HCT116 (cell line): ENCODE measurements around the gene FAM53B. TPM values are rescaled to one million over a fixed set of nuclear protein-coding genes. Genes with fewer than 3 reads are reported as not detected.

Source experiments
- ATAC-seq: fragments of 200-7000 bp; cut with Tn5 transposase; 2 replicates; pipeline ENCODE4 v1.9.1; 2020; ENCODE audit warnings: mild to moderate bottlenecking, moderate library complexity
- BruUV-seq: library from RNA; stranded (reverse); fragments of 400-500 nt; replicated peaks from 2 replicates; lab custom pipeline; 2021; lab: Mats Ljungman, UMichigan
- CTCF ChIA-PET: fragments of 300-600 bp; sonication (Branson Sonifier 250); formaldehyde crosslinking; loops from one replicate; lab custom pipeline; 2021; ENCODE audit warnings: antibody characterized with exemption; lab: Charles Lee
- POLR2A ChIA-PET: fragments of 300-600, 350-600 bp; sonication (Branson Sonifier 250); formaldehyde crosslinking; loops from one replicate; lab custom pipeline; 2021; ENCODE audit warnings: antibody characterized with exemption; lab: Charles Lee
- RAD21 ChIA-PET, 2 experiments: fragments of 300-600 bp; sonication (Branson Sonifier 250); formaldehyde crosslinking; loops; one replicate each; lab custom pipeline; 2023; ENCODE audit warnings: low total read pairs in 2 of 2; ENCODE audit not compliant: uncharacterized antibody in 2 of 2, unreplicated experiment in 2 of 2, low non-redundant PET in 1 of 2; lab: Charles Lee
- DNase-seq: peaks from one replicate; pipeline ENCODE4 v3.0.0-alpha.2; 2010; ENCODE audit warnings: low read depth, low spot score
- H2AFZ ChIP-seq: fragments of 200-600 bp; shearing (Covaris generic), sonication (generic); 2 replicates; pipeline ENCODE4 v1.6.1; 2017; ENCODE audit warnings: low read depth, mixed run types, mixed read lengths, antibody characterized with exemption, low read length; ENCODE audit not compliant: poor library complexity, severe bottlenecking
- H3K27ac ChIP-seq: 2 replicates; pipeline ENCODE4 v1.5.1; 2012; ENCODE audit warnings: low read depth, low read length
- H3K27me3 ChIP-seq: fragments of 200-600 bp; sonication (generic); 2 replicates; pipeline ENCODE4 v1.6.1; 2016; ENCODE audit warnings: mixed run types, low read length, mixed read lengths; ENCODE audit not compliant: insufficient read depth
- H3K36me3 ChIP-seq, 2 experiments: fragments of 200-500 bp in 1 of 2; fragments of 200-600 bp in 1 of 2; sonication (Bioruptor generic) in 1 of 2; sonication (generic) in 1 of 2; 2 replicates each; pipeline versions ENCODE4 v1.5.1 to v1.6.1; 2014 to 2016; ENCODE audit warnings: low read length in 2 of 2, inconsistent platforms in 1 of 2, mixed read lengths in 1 of 2, mixed run types in 1 of 2; ENCODE audit not compliant: insufficient read depth in 2 of 2, control insufficient read depth in 1 of 2
- H3K4me1 ChIP-seq, 2 experiments: fragments of 200-600 bp in 1 of 2; sonication (generic) in 1 of 2; 2 replicates each; pipeline versions ENCODE4 v1.5.1 to v1.6.1; 2012 to 2017; ENCODE audit warnings: low read length in 2 of 2, inconsistent platforms in 1 of 2, mild to moderate bottlenecking in 1 of 2, mixed read lengths in 1 of 2, mixed run types in 1 of 2, moderate library complexity in 1 of 2; ENCODE audit not compliant: insufficient read depth in 2 of 2, control insufficient read depth in 1 of 2
- H3K4me2 ChIP-seq: fragments of 200-600 bp; sonication (generic); 2 replicates; pipeline ENCODE4 v1.6.1; 2017; ENCODE audit warnings: mixed run types, low read length, mixed read lengths
- H3K4me3 ChIP-seq, 2 experiments: fragments of 200-600 bp in 1 of 2; sonication (generic) in 1 of 2; replicated peaks in 1 of 2; 2 replicates each; pipeline ENCODE4 v1.5.1; 2011 to 2016; ENCODE audit warnings: low read length in 2 of 2, control low read depth in 1 of 2, low read depth in 1 of 2, mild to moderate bottlenecking in 1 of 2, mixed read lengths in 1 of 2, mixed run types in 1 of 2
- H3K79me2 ChIP-seq: fragments of 200-600 bp; sonication (generic); 2 replicates; pipeline ENCODE4 v1.6.1; 2017; ENCODE audit warnings: mild to moderate bottlenecking, mixed run types, low read length, moderate library complexity, mixed read lengths; ENCODE audit not compliant: insufficient read depth
- H3K9ac ChIP-seq: fragments of 200-600 bp; sonication (generic); 2 replicates; pipeline ENCODE4 v1.6.1; 2016; ENCODE audit warnings: low read length, mixed read lengths
- H3K9me2 ChIP-seq: fragments of 200-600 bp; sonication (generic), shearing (Covaris generic); 2 replicates; pipeline ENCODE4 v1.6.1; 2017; ENCODE audit warnings: mixed run types, mild to moderate bottlenecking, moderate library complexity; ENCODE audit not compliant: insufficient read depth
- H3K9me3 ChIP-seq, 2 experiments: fragments of 200-500 bp in 1 of 2; fragments of 200-600 bp in 1 of 2; sonication (Bioruptor generic) in 1 of 2; sonication (generic) in 1 of 2; 2 replicates each; pipeline ENCODE4 v1.6.1; 2014 to 2017; ENCODE audit warnings: low read length in 2 of 2, mixed read lengths in 2 of 2, inconsistent platforms in 1 of 2, low read depth in 1 of 2, mild to moderate bottlenecking in 1 of 2, mixed run types in 1 of 2, moderate library complexity in 1 of 2; ENCODE audit not compliant: control insufficient read depth in 1 of 2, insufficient read depth in 1 of 2
- H4K20me1 ChIP-seq: fragments of 200-600 bp; sonication (generic), shearing (Covaris generic); 2 replicates; pipeline ENCODE4 v1.6.1; 2017; ENCODE audit warnings: mixed run types, mild to moderate bottlenecking, moderate library complexity; ENCODE audit not compliant: insufficient read depth
- CBX3 ChIP-seq: IDR thresholded peaks from 2 replicates; pipeline ENCODE4 v1.6.1; 2012; ENCODE audit warnings: low read depth
- EZH2phosphoT487 ChIP-seq: fragments of 200-600 bp; IDR thresholded peaks from 2 replicates; pipeline ENCODE4 v1.6.1; 2018; ENCODE audit warnings: antibody characterized with exemption, borderline replicate concordance
- FOSL1 ChIP-seq: IDR thresholded peaks from 2 replicates; pipeline ENCODE4 v1.6.1; 2012; ENCODE audit warnings: low read depth
- JUND ChIP-seq: IDR thresholded peaks from 2 replicates; pipeline ENCODE4 v1.6.1; 2012
- POLR2A ChIP-seq: IDR thresholded peaks from 2 replicates; pipeline ENCODE4 v1.7.0; 2011; ENCODE audit warnings: borderline replicate concordance; ENCODE audit not compliant: insufficient read depth, insufficient read length; ENCODE audit errors: extremely low read depth
- POLR2AphosphoS5 ChIP-seq: IDR thresholded peaks from 2 replicates; pipeline ENCODE4 v1.6.1; 2011; ENCODE audit warnings: mild to moderate bottlenecking, low read depth, low read length, moderate library complexity
- RAD21 ChIP-seq: IDR thresholded peaks from 2 replicates; pipeline ENCODE4 v1.6.1; 2012; ENCODE audit warnings: low read depth, mild to moderate bottlenecking
- SIN3A ChIP-seq: IDR thresholded peaks from 2 replicates; pipeline ENCODE4 v1.6.1; 2012; ENCODE audit warnings: low read depth
- YY1 ChIP-seq: IDR thresholded peaks from 2 replicates; pipeline ENCODE4 v1.6.1; 2011; ENCODE audit warnings: low read length, low read depth, moderate library complexity, mild to moderate bottlenecking; ENCODE audit not compliant: insufficient replicate concordance; ENCODE audit errors: extremely low read depth
- intact Hi-C: fragments of 100-400 bp; cut with micrococcal nuclease; formaldehyde crosslinking; loops from 2 replicates; pipeline ENCODE4 v1.10.0; 2022
- total RNA-seq: library from RNA; stranded (reverse); gene quantifications from one replicate; pipeline ENCODE4 v1.2.1, GENCODE V29; 2021; ENCODE audit not compliant: unreplicated experiment
- TF ChIP-seq, protein P1 (sequence below): IDR thresholded peaks from 2 replicates; pipeline ENCODE4 v1.6.1; 2012
- TF ChIP-seq, protein P2 (sequence below): IDR thresholded peaks from 2 replicates; pipeline ENCODE4 v1.6.1; 2012; ENCODE audit warnings: low read depth
- TF ChIP-seq, protein P3 (sequence below): IDR thresholded peaks from 2 replicates; pipeline ENCODE4 v1.6.1; 2011; ENCODE audit warnings: mild to moderate bottlenecking, low read length, moderate library complexity; ENCODE audit not compliant: insufficient replicate concordance; ENCODE audit errors: extremely low read depth

The FAM53B gene
- total RNA-seq, 1 experiment from 2014 or later, result 19.6 TPM

DNA sequence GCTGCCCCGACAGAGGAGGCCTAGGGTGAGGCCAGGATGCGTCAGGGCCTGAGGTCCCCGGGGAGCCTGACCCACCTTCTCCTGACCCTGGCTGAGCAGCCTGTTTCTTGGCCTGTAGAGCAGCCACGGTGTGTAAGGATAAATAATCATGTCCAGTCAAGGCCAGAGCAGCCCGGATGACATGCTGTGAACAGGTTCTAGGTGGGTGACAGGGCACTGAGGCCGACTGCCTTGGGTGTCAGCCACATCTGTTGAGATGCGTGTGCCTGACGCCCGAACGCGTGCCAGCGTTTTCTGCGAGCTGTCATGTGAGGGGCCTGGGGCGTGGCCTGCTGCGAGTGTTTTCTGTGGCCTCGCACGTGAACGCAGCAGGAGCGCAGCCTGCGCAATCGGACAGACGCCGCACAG, 118.3 kb downstream of the FAM53B start:
- DNase-seq (no peak), ATAC-seq (no peak)
- ChIA-PET RAD21 (no interaction called here), POLR2A (no interaction called here), CTCF (no interaction called here)
- no TSS peak for BruUV-seq
- no peaks in the 10 kb centered on the region for H3K36me3 ChIP-seq
- H3K27me3 ChIP-seq, result no peaks in the 10 kb centered on the region
- no peak overlapping the region for H3K4me2 ChIP-seq
- no peak overlapping the region for H3K4me3 ChIP-seq
- H3K9me3 ChIP-seq, result no peaks in the 10 kb centered on the region
- no peaks in the 10 kb centered on the region for H4K20me1 ChIP-seq
- H3K27ac ChIP-seq, result no peak overlapping the region
- H3K4me1 ChIP-seq, result peaks cover 17 to 19% of the 10 kb centered on the region in 2 experiments
- no peaks in the 10 kb centered on the region for H3K79me2 ChIP-seq
- TF ChIP-seq, protein P1, sequence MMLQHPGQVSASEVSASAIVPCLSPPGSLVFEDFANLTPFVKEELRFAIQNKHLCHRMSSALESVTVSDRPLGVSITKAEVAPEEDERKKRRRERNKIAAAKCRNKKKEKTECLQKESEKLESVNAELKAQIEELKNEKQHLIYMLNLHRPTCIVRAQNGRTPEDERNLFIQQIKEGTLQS, result no peak
- no peak for TF ChIP-seq EZH2phosphoT487
- no peak overlapping the region for H2AFZ ChIP-seq
- H3K9me2 ChIP-seq, result no peaks in the 10 kb centered on the region
- H3K9ac ChIP-seq, result no peak overlapping the region
- intact Hi-C loops, result no loop called here

DNA sequence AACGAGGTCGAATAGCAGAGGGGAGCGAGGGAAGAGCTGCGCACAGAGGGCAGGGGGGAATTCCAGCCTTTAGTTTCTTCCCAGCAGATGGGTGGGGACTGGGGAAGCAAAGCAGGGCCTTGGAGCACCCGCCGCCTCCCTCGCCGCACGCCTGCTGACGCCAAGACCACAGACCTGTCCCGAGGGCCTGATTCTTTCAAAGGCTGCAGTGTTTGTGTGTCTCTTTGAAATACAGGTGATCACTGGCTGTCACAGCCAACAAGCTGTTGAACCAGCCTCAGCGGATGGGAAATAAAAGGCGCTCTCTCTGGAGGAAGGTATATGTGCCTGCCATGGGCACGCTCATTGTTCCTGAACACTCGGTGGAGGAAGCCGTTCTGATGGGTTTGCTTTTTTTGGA, 119.3 kb downstream of the FAM53B start:
- H3K9me2 ChIP-seq, result no peaks in the 10 kb centered on the region
- intact Hi-C loops, result no loop called here
- no TSS peak for BruUV-seq
- POLR2A ChIA-PET, result no interaction called here
- no peak for DNase-seq
- H3K27me3 ChIP-seq, result no peaks in the 10 kb centered on the region
- TF ChIP-seq SIN3A (no peak), JUND (no peak), YY1 (no peak), POLR2AphosphoS5 (no peak), FOSL1 (no peak), POLR2A (no peak), CBX3 (no peak), RAD21 (no peak)
- TF ChIP-seq, protein P2, sequence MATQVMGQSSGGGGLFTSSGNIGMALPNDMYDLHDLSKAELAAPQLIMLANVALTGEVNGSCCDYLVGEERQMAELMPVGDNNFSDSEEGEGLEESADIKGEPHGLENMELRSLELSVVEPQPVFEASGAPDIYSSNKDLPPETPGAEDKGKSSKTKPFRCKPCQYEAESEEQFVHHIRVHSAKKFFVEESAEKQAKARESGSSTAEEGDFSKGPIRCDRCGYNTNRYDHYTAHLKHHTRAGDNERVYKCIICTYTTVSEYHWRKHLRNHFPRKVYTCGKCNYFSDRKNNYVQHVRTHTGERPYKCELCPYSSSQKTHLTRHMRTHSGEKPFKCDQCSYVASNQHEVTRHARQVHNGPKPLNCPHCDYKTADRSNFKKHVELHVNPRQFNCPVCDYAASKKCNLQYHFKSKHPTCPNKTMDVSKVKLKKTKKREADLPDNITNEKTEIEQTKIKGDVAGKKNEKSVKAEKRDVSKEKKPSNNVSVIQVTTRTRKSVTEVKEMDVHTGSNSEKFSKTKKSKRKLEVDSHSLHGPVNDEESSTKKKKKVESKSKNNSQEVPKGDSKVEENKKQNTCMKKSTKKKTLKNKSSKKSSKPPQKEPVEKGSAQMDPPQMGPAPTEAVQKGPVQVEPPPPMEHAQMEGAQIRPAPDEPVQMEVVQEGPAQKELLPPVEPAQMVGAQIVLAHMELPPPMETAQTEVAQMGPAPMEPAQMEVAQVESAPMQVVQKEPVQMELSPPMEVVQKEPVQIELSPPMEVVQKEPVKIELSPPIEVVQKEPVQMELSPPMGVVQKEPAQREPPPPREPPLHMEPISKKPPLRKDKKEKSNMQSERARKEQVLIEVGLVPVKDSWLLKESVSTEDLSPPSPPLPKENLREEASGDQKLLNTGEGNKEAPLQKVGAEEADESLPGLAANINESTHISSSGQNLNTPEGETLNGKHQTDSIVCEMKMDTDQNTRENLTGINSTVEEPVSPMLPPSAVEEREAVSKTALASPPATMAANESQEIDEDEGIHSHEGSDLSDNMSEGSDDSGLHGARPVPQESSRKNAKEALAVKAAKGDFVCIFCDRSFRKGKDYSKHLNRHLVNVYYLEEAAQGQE, result no peak
- TF ChIP-seq, protein P3, sequence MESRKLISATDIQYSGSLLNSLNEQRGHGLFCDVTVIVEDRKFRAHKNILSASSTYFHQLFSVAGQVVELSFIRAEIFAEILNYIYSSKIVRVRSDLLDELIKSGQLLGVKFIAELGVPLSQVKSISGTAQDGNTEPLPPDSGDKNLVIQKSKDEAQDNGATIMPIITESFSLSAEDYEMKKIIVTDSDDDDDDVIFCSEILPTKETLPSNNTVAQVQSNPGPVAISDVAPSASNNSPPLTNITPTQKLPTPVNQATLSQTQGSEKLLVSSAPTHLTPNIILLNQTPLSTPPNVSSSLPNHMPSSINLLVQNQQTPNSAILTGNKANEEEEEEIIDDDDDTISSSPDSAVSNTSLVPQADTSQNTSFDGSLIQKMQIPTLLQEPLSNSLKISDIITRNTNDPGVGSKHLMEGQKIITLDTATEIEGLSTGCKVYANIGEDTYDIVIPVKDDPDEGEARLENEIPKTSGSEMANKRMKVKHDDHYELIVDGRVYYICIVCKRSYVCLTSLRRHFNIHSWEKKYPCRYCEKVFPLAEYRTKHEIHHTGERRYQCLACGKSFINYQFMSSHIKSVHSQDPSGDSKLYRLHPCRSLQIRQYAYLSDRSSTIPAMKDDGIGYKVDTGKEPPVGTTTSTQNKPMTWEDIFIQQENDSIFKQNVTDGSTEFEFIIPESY, result no peak
- H2AFZ ChIP-seq, result no peak overlapping the region
- no peaks in the 10 kb centered on the region for H3K9me3 ChIP-seq
- no peak overlapping the region for H3K4me3 ChIP-seq
- RAD21 ChIA-PET, result interaction anchor here in 1 of 2 experiments (0.6 kb wide), 1 partner anchor 395 kb away, joined by 4 read pairs; no protein-coding TSS in a partner anchor
- H3K36me3 ChIP-seq, result no peaks in the 10 kb centered on the region
- peaks cover 17 to 19% of the 10 kb centered on the region in 2 experiments for H3K4me1 ChIP-seq
- no peak overlapping the region for H3K9ac ChIP-seq
- H3K79me2 ChIP-seq, result no peaks in the 10 kb centered on the region
- no peaks in the 10 kb centered on the region for H4K20me1 ChIP-seq
- no peak overlapping the region for H3K27ac ChIP-seq
- CTCF ChIA-PET, result no interaction called here
- H3K4me2 ChIP-seq, result no peak overlapping the region
- no peak for ATAC-seq
